IMR-90 (cell line): ENCODE results near the gene HDAC5. TPM values are rescaled to one million over a fixed set of nuclear protein-coding genes. Genes with fewer than 3 reads are reported as not detected.
A peak's percentile ranks its signal among the peaks of the same experiment; 100 is the strongest.

Source experiments
- ATAC-seq: fragments of 200-7000 bp; cut with Tn5 transposase; 2 replicates; pipeline ENCODE4 v1.9.1; 2020; ENCODE audit warnings: low read depth, mild to moderate bottlenecking, moderate library complexity
- BruUV-seq: library from RNA; stranded (reverse); fragments of 400-500 nt; replicated peaks from 2 replicates; lab custom pipeline; 2021; lab: Mats Ljungman, UMichigan
- CTCF ChIA-PET: fragments of 300-600 bp; formaldehyde crosslinking; extraction: SDS; loops from one replicate; lab custom pipeline; 2021; ENCODE audit warnings: antibody characterized with exemption; lab: Yijun Ruan, JAX
- POLR2A ChIA-PET: fragments of 300-600 bp; sonication (Branson Sonifier 250); formaldehyde crosslinking; loops from one replicate; lab custom pipeline; 2022; ENCODE audit warnings: antibody characterized with exemption; ENCODE audit not compliant: unreplicated experiment; lab: Charles Lee
- DNase-seq: peaks from one replicate; pipeline ENCODE4 v3.0.0; 2013
- H2AFZ ChIP-seq: replicated peaks from 2 replicates; pipeline ENCODE3; 2013; ENCODE audit warnings: low read length, mild to moderate bottlenecking; ENCODE audit not compliant: poor library complexity
- H2AK5ac ChIP-seq: 2 replicates; pipeline ENCODE4 v1.6.1; 2013; ENCODE audit warnings: low read depth, low read length, inconsistent platforms
- H2AK9ac ChIP-seq: replicated peaks from 2 replicates; pipeline ENCODE3; 2013; ENCODE audit warnings: mild to moderate bottlenecking, low read depth, low read length, moderate library complexity; ENCODE audit not compliant: poor library complexity
- H2BK120ac ChIP-seq: 2 replicates; pipeline ENCODE4 v1.6.1; 2013; ENCODE audit warnings: low read depth, low read length, inconsistent platforms
- H2BK15ac ChIP-seq: 3 replicates; pipeline ENCODE4 v1.6.1; 2013; ENCODE audit warnings: low read depth, low read length, inconsistent platforms
- H2BK20ac ChIP-seq: 2 replicates; pipeline ENCODE4 v1.6.1; 2013; ENCODE audit warnings: low read depth, mild to moderate bottlenecking, inconsistent platforms, low read length, moderate library complexity
- H2BK5ac ChIP-seq: 2 replicates; pipeline ENCODE4 v1.6.1; 2013; ENCODE audit warnings: mild to moderate bottlenecking, low read depth, low read length, inconsistent platforms; ENCODE audit not compliant: poor library complexity, severe bottlenecking
- H3K14ac ChIP-seq: replicated peaks from 2 replicates; pipeline ENCODE4 v1.6.1; 2013; ENCODE audit warnings: low read depth, low read length, inconsistent platforms
- H3K18ac ChIP-seq: 2 replicates; pipeline ENCODE4 v1.6.1; 2013; ENCODE audit warnings: low read depth, low read length, control low read depth
- H3K23ac ChIP-seq: 2 replicates; pipeline ENCODE4 v1.6.1; 2013; ENCODE audit warnings: low read depth, low read length, inconsistent platforms
- H3K27ac ChIP-seq: 2 replicates; pipeline ENCODE4 v1.5.1; 2013; ENCODE audit warnings: mild to moderate bottlenecking, control low read depth, low read length; ENCODE audit not compliant: insufficient read depth
- H3K27me3 ChIP-seq: 2 replicates; pipeline ENCODE4 v1.6.1; 2013; ENCODE audit warnings: low read length; ENCODE audit not compliant: control insufficient read depth, insufficient read depth
- H3K36me3 ChIP-seq: 2 replicates; pipeline ENCODE4 v1.6.1; 2013; ENCODE audit warnings: low read length, mixed read lengths; ENCODE audit not compliant: control insufficient read depth, insufficient read depth
- H3K4ac ChIP-seq: 2 replicates; pipeline ENCODE4 v1.6.1; 2013; ENCODE audit warnings: low read depth, low read length, inconsistent platforms
- H3K4me1 ChIP-seq: 2 replicates; pipeline ENCODE4 v1.6.1; 2013; ENCODE audit warnings: low read length, mixed read lengths; ENCODE audit not compliant: control insufficient read depth, insufficient read depth
- H3K4me2 ChIP-seq: 2 replicates; pipeline ENCODE4 v1.6.1; 2013; ENCODE audit warnings: low read depth, mild to moderate bottlenecking, control low read depth, low read length, moderate library complexity
- H3K4me3 ChIP-seq: 2 replicates; pipeline ENCODE4 v1.5.1; 2013; ENCODE audit warnings: low read depth, mild to moderate bottlenecking, control low read depth, low read length, moderate library complexity; ENCODE audit not compliant: insufficient read depth
- H3K56ac ChIP-seq: 2 replicates; pipeline ENCODE4 v1.6.1; 2013; ENCODE audit warnings: low read length, inconsistent platforms; ENCODE audit not compliant: insufficient read depth; ENCODE audit errors: extremely low read depth
- H3K79me1 ChIP-seq, 2 experiments: 2 replicates each; pipeline ENCODE4 v1.6.1; 2013; ENCODE audit warnings: low read length in 2 of 2, inconsistent platforms in 1 of 2, low read depth in 1 of 2
- H3K9ac ChIP-seq: 2 replicates; pipeline ENCODE4 v1.6.1; 2013; ENCODE audit warnings: low read depth, low read length, control low read depth
- H3K9me1 ChIP-seq: 2 replicates; pipeline ENCODE4 v1.6.1; 2013; ENCODE audit warnings: low read length, inconsistent platforms; ENCODE audit not compliant: insufficient read depth
- H3K9me3 ChIP-seq: 2 replicates; pipeline ENCODE4 v1.6.1; 2013; ENCODE audit warnings: low read length; ENCODE audit not compliant: control insufficient read depth, insufficient read depth
- H4K20me1 ChIP-seq: 2 replicates; pipeline ENCODE4 v1.6.1; 2013; ENCODE audit warnings: low read length, inconsistent platforms; ENCODE audit not compliant: insufficient read depth
- H4K5ac ChIP-seq: 2 replicates; pipeline ENCODE4 v1.6.1; 2013; ENCODE audit warnings: mild to moderate bottlenecking, low read depth, low read length, control low read depth
- H4K8ac ChIP-seq, 2 experiments: 2 replicates each; pipeline ENCODE4 v1.6.1; 2013; ENCODE audit warnings: low read depth in 2 of 2, low read length in 2 of 2, control low read depth in 1 of 2, inconsistent platforms in 1 of 2
- H4K91ac ChIP-seq: 2 replicates; pipeline ENCODE4 v1.6.1; 2013; ENCODE audit warnings: low read depth, low read length, inconsistent platforms; ENCODE audit not compliant: insufficient read depth
- BHLHE40 ChIP-seq: fragments of 150-350 bp; IDR thresholded peaks from 2 replicates; pipeline ENCODE4 v1.6.1; 2016; ENCODE audit warnings: mild to moderate bottlenecking, low read depth, low read length
- CHD1 ChIP-seq: IDR thresholded peaks from 2 replicates; pipeline ENCODE4 v1.6.1; 2012; ENCODE audit warnings: low read depth, low read length, improper control_type of control experiment
- FOS ChIP-seq: fragments of 150-350 bp; IDR thresholded peaks from 2 replicates; pipeline ENCODE4 v1.6.1; 2016; ENCODE audit warnings: low read depth, low read length
- MAFK ChIP-seq: IDR thresholded peaks from 2 replicates; pipeline ENCODE4 v1.6.1; 2012; ENCODE audit warnings: low read depth, low read length, improper control_type of control experiment
- MAZ ChIP-seq: IDR thresholded peaks from 2 replicates; pipeline ENCODE4 v1.6.1; 2012; ENCODE audit warnings: low read depth, mild to moderate bottlenecking, low read length, improper control_type of control experiment, moderate library complexity, borderline replicate concordance
- MXI1 ChIP-seq: IDR thresholded peaks from 2 replicates; pipeline ENCODE4 v1.6.1; 2012; ENCODE audit warnings: low read depth, mild to moderate bottlenecking, low read length, moderate library complexity, borderline replicate concordance
- NFE2L2 ChIP-seq: fragments of 150-350 bp; IDR thresholded peaks from 2 replicates; pipeline ENCODE4 v1.6.1; 2016; ENCODE audit warnings: low read depth, mild to moderate bottlenecking, low read length
- POLR2A ChIP-seq: IDR thresholded peaks from 2 replicates; pipeline ENCODE4 v1.6.1; 2012; ENCODE audit warnings: mild to moderate bottlenecking, low read depth, low read length
- RAD21 ChIP-seq: IDR thresholded peaks from 2 replicates; pipeline ENCODE4 v1.6.1; 2012; ENCODE audit warnings: low read length, improper control_type of control experiment
- RFX5 ChIP-seq: IDR thresholded peaks from 2 replicates; pipeline ENCODE4 v1.8.0; 2012; ENCODE audit warnings: low read depth, mild to moderate bottlenecking, low read length, moderate library complexity
- WGBS, 2 experiments: methylation state at CpG; one replicate each; pipeline versions ENCODE4 v1.1.5 to v1.1.7; 2013; ENCODE audit warnings: missing lambda C conversion rate in 2 of 2; ENCODE audit not compliant: insufficient read length in 1 of 2; ENCODE audit errors: extremely low coverage in 2 of 2; 5-methylcytosine and 5-hydroxymethylcytosine counted together
- dilution Hi-C: fragments of 300-500 bp; cut with HindIII; formaldehyde crosslinking; loops from one replicate; pipeline ENCODE4 v1.14.3; 2018; ENCODE audit warnings: low sequenced_read_pairs; ENCODE audit not compliant: unreplicated experiment
- in situ Hi-C: fragments of 300-500 bp; cut with MboI; formaldehyde crosslinking; loops from 3 replicates; pipeline ENCODE4 v1.14.3; 2019; ENCODE audit warnings: low sequenced_read_pairs, inconsistent platforms, mixed read lengths
- intact Hi-C: fragments of 100-400 bp; cut with micrococcal nuclease; formaldehyde crosslinking; loops from 2 replicates; pipeline ENCODE4 v1.10.0; 2022
- polyA plus RNA-seq, 3 experiments: library from polyadenylated mRNA; depleted of rRNA; stranded (reverse); fragments of >200 nt; gene quantifications; 2 replicates each; pipeline ENCODE4 v1.2.3, GENCODE V29; 2012; ENCODE audit warnings: low replicate concordance in 1 of 3
- total RNA-seq: library from RNA; depleted of rRNA; stranded (reverse); fragments of >200 nt; gene quantifications from 2 replicates; pipeline ENCODE4 v1.2.3, GENCODE V29; 2012
- TF ChIP-seq, protein P1 (sequence below): fragments of 150-350 bp; IDR thresholded peaks from 2 replicates; pipeline ENCODE4 v1.6.1; 2016; ENCODE audit warnings: low read depth, mild to moderate bottlenecking, low read length, moderate library complexity, borderline replicate concordance
- TF ChIP-seq, protein P2 (sequence below): conservative IDR thresholded peaks from 2 replicates; pipeline ENCODE4 v1.5.1; 2012; ENCODE audit warnings: mild to moderate bottlenecking, low read depth, low read length, improper control_type of control experiment
- TF ChIP-seq, protein P3 (sequence below): fragments of 150-350 bp; IDR thresholded peaks from 2 replicates; pipeline ENCODE4 v1.6.1; 2017; ENCODE audit warnings: mild to moderate bottlenecking, antibody characterized with exemption, low read length, low read depth

Gene HDAC5
- total and polyA plus RNA-seq, 2 of the 4 experiments (the other 2 are of a cell fraction), result 47.0 to 61.3 TPM

DNA sequence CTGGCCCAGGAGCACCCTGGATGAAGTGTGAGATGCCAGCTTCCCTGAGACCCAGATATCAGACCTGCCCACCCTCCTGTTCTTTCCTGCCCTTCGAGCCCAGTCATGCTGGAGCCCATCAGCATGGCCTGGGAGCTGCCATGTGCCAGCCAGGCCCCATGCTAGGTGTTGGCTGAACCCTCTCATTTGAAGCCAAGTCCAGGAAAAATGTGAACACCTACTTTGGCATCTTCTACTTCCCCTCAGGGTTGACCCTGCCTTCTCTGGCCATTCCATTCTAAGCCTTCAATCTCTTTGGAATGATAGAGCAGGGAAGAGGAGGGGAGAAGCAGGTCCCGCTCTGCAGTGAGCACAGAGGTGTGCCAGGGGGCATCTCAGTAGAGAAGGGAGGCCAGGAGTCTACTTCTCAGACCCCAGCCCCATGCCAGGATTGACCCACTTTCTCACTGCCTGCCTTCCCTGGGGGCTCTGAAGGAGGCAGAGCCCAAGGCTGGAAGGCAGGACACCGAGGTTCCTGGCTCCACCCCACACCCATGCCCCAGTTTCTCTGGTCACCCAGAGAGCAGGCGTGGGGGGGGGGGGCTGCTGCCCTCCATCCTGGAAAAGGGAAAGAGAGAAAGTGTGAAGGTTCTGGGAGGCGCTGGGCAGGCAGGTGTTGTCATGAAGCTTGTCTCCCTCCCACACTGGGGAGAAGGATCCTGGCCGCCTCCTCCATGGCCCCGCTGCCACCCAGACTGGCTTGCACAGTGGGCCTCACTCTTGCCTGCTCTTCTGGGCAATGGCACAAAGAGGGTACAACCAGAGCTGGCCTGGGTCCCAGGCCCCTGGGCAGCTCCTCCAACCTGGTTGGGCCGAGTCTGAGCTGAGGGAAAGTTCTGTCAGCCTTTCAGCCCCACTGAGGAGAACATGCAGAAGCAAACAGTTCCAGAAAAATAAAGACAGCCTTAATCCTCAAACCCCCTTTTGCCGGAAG, 9.3 kb downstream of the HDAC5 start:
- intact Hi-C loops, result loop anchor here (2.0 kb wide), 1 partner anchor 169 kb away; no protein-coding TSS in a partner anchor
- CTCF ChIA-PET, result interaction anchor here (0.6 to 1.6 kb wide), 2 partner anchors 73 to 76 kb away, joined by 3 to 7 read pairs; no protein-coding TSS in a partner anchor
- Histone ChIP-seq H2AK9ac (peak overlapping the region; percentile 42), H3K14ac (0 out of 2 replicates have a peak overlapping the region, but pooled peaks have one; percentile 32), H3K9ac (no peak overlapping the region), H3K4ac (peak overlapping the region; percentile 0; the same call in 1 of the 2 replicates), H2AK5ac (no peak overlapping the region), H3K4me2 (no peak overlapping the region), H4K8ac (no peak overlapping the region), H3K9me1 (peaks cover 10% of the 10 kb centered on the region), H3K79me1 (peaks cover 14 to 89% of the 10 kb centered on the region in 2 experiments; a peak in 3 of 4 replicates), H2BK5ac (no peak overlapping the region), H3K56ac (no peak overlapping the region), H3K9me3 (no peaks in the 10 kb centered on the region), H3K18ac (no peak overlapping the region), H3K27ac (no peak overlapping the region), H3K23ac (no peak overlapping the region), H2BK20ac (no peak overlapping the region), H2BK120ac (no peak overlapping the region), H4K5ac (no peak overlapping the region), H3K4me1 (peaks cover 27% of the 10 kb centered on the region), H2BK15ac (no peak overlapping the region), H4K91ac (no peak overlapping the region), H3K27me3 (no peaks in the 10 kb centered on the region), H2AFZ (no peak overlapping the region), H3K36me3 (peaks cover 2% of the 10 kb centered on the region; the same call in 1 of the 2 replicates), H3K4me3 (no peak overlapping the region), H4K20me1 (peaks cover 26% of the 10 kb centered on the region)
- no TSS peak for BruUV-seq
- no peak for ATAC-seq
- in situ Hi-C loops, result no loop called here
- POLR2A ChIA-PET, result no interaction called here
- DNase-seq, result no peak
- WGBS, 2 experiments, result 80% methylated on average over 1 of the region's 9 CpGs; no CpG with 5 or more reads in 1 of the 2 experiments
- dilution Hi-C loops, result no loop called here
- TF ChIP-seq RAD21 (no peak), BHLHE40 (no peak), MXI1 (no peak), FOS (no peak), CHD1 (no peak), RFX5 (no peak), POLR2A (no peak), MAZ (no peak), MAFK (no peak), NFE2L2 (no peak)
- TF ChIP-seq, protein P1, sequence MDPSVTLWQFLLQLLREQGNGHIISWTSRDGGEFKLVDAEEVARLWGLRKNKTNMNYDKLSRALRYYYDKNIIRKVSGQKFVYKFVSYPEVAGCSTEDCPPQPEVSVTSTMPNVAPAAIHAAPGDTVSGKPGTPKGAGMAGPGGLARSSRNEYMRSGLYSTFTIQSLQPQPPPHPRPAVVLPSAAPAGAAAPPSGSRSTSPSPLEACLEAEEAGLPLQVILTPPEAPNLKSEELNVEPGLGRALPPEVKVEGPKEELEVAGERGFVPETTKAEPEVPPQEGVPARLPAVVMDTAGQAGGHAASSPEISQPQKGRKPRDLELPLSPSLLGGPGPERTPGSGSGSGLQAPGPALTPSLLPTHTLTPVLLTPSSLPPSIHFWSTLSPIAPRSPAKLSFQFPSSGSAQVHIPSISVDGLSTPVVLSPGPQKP, result no peak
- TF ChIP-seq, protein P2, sequence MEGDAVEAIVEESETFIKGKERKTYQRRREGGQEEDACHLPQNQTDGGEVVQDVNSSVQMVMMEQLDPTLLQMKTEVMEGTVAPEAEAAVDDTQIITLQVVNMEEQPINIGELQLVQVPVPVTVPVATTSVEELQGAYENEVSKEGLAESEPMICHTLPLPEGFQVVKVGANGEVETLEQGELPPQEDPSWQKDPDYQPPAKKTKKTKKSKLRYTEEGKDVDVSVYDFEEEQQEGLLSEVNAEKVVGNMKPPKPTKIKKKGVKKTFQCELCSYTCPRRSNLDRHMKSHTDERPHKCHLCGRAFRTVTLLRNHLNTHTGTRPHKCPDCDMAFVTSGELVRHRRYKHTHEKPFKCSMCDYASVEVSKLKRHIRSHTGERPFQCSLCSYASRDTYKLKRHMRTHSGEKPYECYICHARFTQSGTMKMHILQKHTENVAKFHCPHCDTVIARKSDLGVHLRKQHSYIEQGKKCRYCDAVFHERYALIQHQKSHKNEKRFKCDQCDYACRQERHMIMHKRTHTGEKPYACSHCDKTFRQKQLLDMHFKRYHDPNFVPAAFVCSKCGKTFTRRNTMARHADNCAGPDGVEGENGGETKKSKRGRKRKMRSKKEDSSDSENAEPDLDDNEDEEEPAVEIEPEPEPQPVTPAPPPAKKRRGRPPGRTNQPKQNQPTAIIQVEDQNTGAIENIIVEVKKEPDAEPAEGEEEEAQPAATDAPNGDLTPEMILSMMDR, result no peak
- TF ChIP-seq, protein P3, sequence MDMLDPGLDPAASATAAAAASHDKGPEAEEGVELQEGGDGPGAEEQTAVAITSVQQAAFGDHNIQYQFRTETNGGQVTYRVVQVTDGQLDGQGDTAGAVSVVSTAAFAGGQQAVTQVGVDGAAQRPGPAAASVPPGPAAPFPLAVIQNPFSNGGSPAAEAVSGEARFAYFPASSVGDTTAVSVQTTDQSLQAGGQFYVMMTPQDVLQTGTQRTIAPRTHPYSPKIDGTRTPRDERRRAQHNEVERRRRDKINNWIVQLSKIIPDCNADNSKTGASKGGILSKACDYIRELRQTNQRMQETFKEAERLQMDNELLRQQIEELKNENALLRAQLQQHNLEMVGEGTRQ, result no peak
